ENCODE data around the gene UBE2J2. TPM values are rescaled to one million over a fixed set of nuclear protein-coding genes. Genes with fewer than 3 reads are reported as not detected.

UBE2J2 gene
- total and polyA plus RNA-seq, 4 donors, result 36.0 to 57.4 (median 47.1) TPM

DNA sequence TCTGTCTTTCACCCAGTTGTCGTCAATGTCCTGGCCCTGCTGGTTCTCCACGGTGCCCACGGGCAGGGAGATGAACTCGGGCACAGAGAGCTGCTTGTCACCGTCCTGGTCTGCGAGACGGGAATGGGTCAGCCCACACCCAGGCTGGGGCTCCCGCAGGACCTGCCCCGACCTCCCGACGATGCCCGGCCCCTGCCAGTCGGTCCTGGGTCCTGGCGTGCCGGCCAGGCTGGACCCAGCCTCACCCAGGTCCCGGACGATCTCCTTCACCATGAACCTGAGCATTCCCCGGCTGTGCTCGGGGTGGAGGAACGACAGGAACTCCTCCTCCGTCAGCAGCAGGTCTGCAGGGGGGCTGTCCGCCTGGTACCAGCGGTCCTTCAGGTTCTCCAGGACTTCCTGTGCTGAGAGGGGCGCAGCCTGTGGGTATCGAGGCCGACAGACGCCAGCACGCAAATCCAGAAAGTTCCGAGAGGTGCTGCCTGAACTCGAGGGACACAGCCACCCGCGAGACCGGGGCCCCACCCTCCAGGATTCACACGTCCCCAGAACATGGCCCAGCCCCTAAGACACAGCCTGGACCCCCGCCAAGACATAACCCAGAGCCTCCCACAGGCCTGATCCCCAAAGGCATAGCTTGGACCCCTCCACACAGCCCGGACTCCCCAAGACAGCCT is 55.0 kb downstream of the UBE2J2 start:
- TF ChIP-seq, protein P1, sequence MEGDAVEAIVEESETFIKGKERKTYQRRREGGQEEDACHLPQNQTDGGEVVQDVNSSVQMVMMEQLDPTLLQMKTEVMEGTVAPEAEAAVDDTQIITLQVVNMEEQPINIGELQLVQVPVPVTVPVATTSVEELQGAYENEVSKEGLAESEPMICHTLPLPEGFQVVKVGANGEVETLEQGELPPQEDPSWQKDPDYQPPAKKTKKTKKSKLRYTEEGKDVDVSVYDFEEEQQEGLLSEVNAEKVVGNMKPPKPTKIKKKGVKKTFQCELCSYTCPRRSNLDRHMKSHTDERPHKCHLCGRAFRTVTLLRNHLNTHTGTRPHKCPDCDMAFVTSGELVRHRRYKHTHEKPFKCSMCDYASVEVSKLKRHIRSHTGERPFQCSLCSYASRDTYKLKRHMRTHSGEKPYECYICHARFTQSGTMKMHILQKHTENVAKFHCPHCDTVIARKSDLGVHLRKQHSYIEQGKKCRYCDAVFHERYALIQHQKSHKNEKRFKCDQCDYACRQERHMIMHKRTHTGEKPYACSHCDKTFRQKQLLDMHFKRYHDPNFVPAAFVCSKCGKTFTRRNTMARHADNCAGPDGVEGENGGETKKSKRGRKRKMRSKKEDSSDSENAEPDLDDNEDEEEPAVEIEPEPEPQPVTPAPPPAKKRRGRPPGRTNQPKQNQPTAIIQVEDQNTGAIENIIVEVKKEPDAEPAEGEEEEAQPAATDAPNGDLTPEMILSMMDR (IDR thresholded peaks at IDR 0.05; ENCODE audit: control extremely low read depth, extremely low read depth), result no peak
- Histone ChIP-seq H3K4me1 (ENCODE audit: control insufficient read depth in 5 of 5, insufficient read depth in 5 of 5, low read length in 5 of 5) (peaks cover 0 to 16% (median 0%) of the 10 kb centered on the region in 5 donors), H3K9ac (ENCODE audit: insufficient read depth in 1 of 2, low read length in 2 of 2) (no peak overlapping the region), H3K4me3 (no peak overlapping the region), H3K27ac (ENCODE audit: low read depth in 1 of 2, low read length in 1 of 2) (no peak overlapping the region), H3K27me3 (ENCODE audit: control insufficient read depth in 3 of 3, insufficient read depth in 3 of 3, low read length in 2 of 3) (no peaks in the 10 kb centered on the region), H3K36me3 (ENCODE audit: control insufficient read depth in 4 of 4, insufficient read depth in 4 of 4, low read length in 4 of 4) (peaks cover 11 to 74% (median 22%) of the 10 kb centered on the region in 4 donors), H3K9me3 (ENCODE audit: control insufficient read depth in 4 of 4, insufficient read depth in 3 of 4, low read length in 3 of 4) (peaks cover 0 to 2% (median 0%) of the 10 kb centered on the region in 4 donors)
- ATAC-seq (ENCODE audit: insufficient read depth, low FRiP score), result no peak
- 93 to 95% methylated on average over 36 of the region's 36 CpGs for WGBS, 2 donors
- no peak for DNase-seq

DNA sequence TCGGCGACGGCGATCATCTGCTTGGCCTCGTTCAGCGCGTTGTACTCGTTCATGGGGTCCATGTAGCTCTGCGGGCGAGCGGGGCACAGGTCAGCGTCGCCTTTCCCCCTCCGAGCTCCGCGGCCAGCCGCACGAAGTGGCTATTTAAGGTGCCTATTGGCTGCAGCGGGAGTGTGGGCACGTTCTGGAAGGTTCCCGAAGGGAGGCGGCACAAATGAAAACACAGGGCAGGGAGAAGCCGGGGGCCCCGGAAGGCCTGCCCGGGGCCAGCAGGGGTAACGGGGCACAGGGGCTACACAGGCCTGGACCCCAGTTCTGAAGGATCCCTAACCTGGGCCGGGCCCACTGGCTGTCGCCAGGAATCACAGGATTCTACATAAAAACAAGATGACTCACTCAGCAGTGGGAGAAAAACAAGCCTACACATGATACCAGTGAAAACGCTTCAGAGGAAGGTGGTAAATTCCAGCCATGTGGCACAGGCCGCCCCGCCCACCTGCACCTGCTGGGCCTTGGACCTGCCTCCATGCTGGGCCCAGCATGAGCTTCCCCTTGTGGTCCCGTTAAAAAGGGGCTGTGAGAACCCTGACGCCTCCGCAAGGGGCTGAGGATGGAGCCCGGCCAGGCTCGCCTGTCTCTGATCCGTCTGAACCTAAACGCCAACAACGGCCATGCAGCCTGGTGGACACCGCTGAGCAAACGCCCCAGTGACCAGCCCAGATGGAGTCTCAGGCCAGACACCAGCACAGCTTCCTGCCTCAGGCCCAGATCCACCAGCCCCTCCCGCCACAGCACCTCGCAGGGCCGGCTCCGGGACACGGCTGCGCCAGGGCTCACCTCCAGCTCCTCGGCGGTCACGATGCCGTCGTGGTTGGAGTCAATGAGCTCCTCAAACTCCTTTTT is 55.8 kb downstream of the UBE2J2 start:
- Histone ChIP-seq H3K27me3 (ENCODE audit: control insufficient read depth in 3 of 3, insufficient read depth in 3 of 3, low read length in 2 of 3) (no peaks in the 10 kb centered on the region), H3K4me1 (ENCODE audit: control insufficient read depth in 5 of 5, insufficient read depth in 5 of 5, low read length in 5 of 5) (peaks cover 0 to 19% (median 0%) of the 10 kb centered on the region in 5 donors), H3K36me3 (ENCODE audit: control insufficient read depth in 4 of 4, insufficient read depth in 4 of 4, low read length in 4 of 4) (peaks cover 8 to 67% (median 20%) of the 10 kb centered on the region in 4 donors), H3K4me3 (no peak overlapping the region), H3K9ac (ENCODE audit: insufficient read depth in 1 of 2, low read length in 2 of 2) (no peak overlapping the region), H3K9me3 (ENCODE audit: control insufficient read depth in 4 of 4, insufficient read depth in 3 of 4, low read length in 3 of 4) (peaks cover 0 to 2% (median 0%) of the 10 kb centered on the region in 4 donors), H3K27ac (ENCODE audit: low read depth in 1 of 2, low read length in 1 of 2) (no peak overlapping the region)
- ATAC-seq (ENCODE audit: insufficient read depth, low FRiP score) (no peak), DNase-seq (no peak)
- TF ChIP-seq, protein P1 (IDR thresholded peaks at IDR 0.05; ENCODE audit: control extremely low read depth, extremely low read depth), result no peak
- 94 to 95% methylated on average over 52 of the region's 52 CpGs for WGBS, 2 donors

DNA sequence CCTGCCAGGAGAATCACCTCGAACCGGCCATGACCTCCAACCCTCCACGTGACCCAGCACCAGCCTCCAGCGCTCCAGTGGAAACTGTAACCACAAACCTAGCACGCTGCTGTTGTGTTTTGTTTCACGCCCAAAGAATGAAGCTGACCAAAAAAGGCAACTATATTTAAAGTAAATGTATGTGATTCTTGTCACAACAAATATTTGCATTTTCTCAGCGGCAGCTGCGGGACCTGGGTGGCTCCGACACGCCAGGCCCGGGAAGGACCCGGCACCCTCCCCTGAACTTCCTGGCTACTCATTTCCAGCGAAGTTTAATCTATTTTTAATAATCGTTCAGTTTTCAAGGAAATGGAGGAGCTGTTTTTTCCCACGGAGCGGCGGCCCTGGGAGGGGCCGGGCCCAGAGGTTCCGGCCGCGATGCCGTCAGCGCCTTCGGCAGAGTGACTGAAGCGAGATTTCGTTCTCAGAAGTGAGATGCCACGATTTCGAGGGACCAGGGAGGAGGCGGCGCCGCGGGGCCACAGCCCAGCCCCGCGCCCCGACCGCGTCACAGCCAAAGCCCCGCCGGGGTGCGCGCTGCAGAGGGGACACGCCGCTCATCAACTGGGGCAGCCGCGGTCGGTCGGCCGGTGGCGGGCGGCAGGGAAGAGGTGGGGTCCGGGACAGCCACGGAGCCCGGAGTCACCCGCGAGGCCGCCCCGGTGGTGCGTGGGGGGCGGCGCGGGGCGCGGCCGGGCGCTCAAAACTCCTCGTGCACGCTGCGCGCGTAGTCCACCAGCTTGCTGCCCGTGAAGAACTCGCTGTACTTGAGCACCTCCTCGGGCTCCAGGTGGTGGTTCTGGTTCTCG is 56.7 kb downstream of the UBE2J2 start:
- WGBS, 2 donors, result 92 to 93% methylated on average over 67 to 74 of the region's 74 CpGs
- H3K4me1 ChIP-seq (ENCODE audit: control insufficient read depth in 5 of 5, insufficient read depth in 5 of 5, low read length in 5 of 5), result peaks cover 0 to 22% (median 0%) of the 10 kb centered on the region in 5 donors
- no peaks in the 10 kb centered on the region for H3K27me3 ChIP-seq (ENCODE audit: control insufficient read depth in 3 of 3, insufficient read depth in 3 of 3, low read length in 2 of 3)
- no peak for ATAC-seq (ENCODE audit: insufficient read depth, low FRiP score)
- no peak overlapping the region for H3K27ac ChIP-seq (ENCODE audit: low read depth in 1 of 2, low read length in 1 of 2)
- H3K4me3 ChIP-seq, result no peak overlapping the region
- peaks cover 0 to 2% (median 0%) of the 10 kb centered on the region in 4 donors for H3K9me3 ChIP-seq (ENCODE audit: control insufficient read depth in 4 of 4, insufficient read depth in 3 of 4, low read length in 3 of 4)
- TF ChIP-seq, protein P1 (IDR thresholded peaks at IDR 0.05; ENCODE audit: control extremely low read depth, extremely low read depth), result no peak
- no peak overlapping the region for H3K9ac ChIP-seq (ENCODE audit: insufficient read depth in 1 of 2, low read length in 2 of 2)
- peaks cover 5 to 59% (median 16%) of the 10 kb centered on the region in 4 donors for H3K36me3 ChIP-seq (ENCODE audit: control insufficient read depth in 4 of 4, insufficient read depth in 4 of 4, low read length in 4 of 4)
- DNase-seq, result no peak
